22Rv1 (cell line): ENCODE results near the gene TMX3.

Source experiments
- CTCF ChIP-seq: fragments of 450-650 bp; IDR thresholded peaks from 2 replicates; pipeline ENCODE4 v1.5.1; 2017; ENCODE audit warnings: mild to moderate bottlenecking
- ZFX ChIP-seq: fragments of 450-650 bp; IDR thresholded peaks from 2 replicates; pipeline ENCODE4 v1.6.1; 2017; ENCODE audit warnings: antibody characterized with exemption, borderline replicate concordance

GRCh38 chr18:68734308-68734707, 19.4 kb upstream of the TMX3 start:
- no peak for TF ChIP-seq ZFX
- no peak for TF ChIP-seq CTCF
